Activated naive CD4-positive, alpha-beta T cell treated with anti-CD3 and anti-CD28 coated beads, Interleukin-2, amount 10 ng/mL, durations not matched to agents 7 days and 5 days (primary cell): Measurements from ENCODE around the gene STX11.

Experiments
- CTCF ChIA-PET: fragments of 350-600 bp; sonication (Branson Sonifier 250); formaldehyde crosslinking; loops from one replicate; lab custom pipeline; 2021; ENCODE audit warnings: antibody characterized with exemption; lab: Charles Lee
- DNase-seq: peaks from one replicate; pipeline ENCODE4 v3.0.0-alpha.2; 2020
- H3K27ac Mint-ChIP-seq: one replicate; pipeline ENCODE4 v1.8.0; 2021; ENCODE audit warnings: mild to moderate bottlenecking, moderate library complexity, mixed read lengths
- H3K27me3 Mint-ChIP-seq: one replicate; pipeline ENCODE4 v1.8.0; 2021; ENCODE audit warnings: mild to moderate bottlenecking, mixed read lengths
- H3K36me3 Mint-ChIP-seq: one replicate; pipeline ENCODE4 v1.8.0; 2021; ENCODE audit warnings: mixed read lengths
- H3K4me1 Mint-ChIP-seq: one replicate; pipeline ENCODE4 v1.8.0; 2021; ENCODE audit warnings: mixed read lengths
- H3K4me3 Mint-ChIP-seq: one replicate; pipeline ENCODE4 v1.8.0; 2021; ENCODE audit warnings: mild to moderate bottlenecking, moderate library complexity, mixed read lengths
- H3K9me3 Mint-ChIP-seq: one replicate; pipeline ENCODE4 v1.8.0; 2021; ENCODE audit warnings: mixed read lengths

STX11 gene

DNA sequence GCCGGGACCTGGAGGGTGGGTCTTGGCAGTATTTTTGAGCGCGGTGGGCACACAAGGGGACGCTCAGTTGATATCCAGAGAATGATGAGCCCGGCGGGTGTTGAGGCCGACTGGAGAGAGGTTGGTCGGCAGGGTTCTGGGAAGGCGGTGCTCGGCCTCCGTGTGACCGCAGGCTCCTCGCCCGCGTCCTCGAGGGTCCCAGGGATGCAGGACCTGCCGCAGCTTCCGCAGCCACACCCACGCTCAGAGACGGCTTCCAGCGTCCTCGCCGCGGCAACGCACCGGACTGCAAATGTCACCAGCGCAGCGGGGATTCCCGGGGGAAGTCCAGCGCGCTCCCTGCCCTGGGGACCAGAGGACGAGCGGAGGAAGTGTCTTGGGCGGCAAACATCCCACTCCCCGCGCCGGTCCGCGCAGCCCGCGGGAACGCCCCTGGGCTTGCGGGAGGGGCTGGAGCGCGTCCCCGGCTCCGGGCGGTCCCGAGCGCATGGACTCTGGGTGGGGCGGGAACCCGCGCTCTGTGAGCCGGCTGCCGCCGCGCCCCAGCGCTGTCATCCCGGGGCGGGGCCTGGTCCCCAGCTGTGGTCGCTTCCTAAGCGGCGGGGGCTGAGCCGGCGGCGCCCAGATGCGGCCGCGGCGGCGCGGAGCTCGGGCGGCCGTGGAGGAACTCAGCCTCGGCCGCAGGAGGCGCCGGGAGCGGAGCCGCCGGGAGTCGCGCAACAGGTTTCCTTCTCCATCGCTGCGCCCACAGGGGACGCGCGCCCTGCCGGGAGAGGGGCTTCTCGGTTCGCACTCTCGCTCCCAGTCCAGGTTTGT is at the start of gene STX11:
Gene STX11 (plus strand): TSS at position 624 of the 816 bp plus-strand sequence. CDS start 36,111 bp downstream, outside the sequence.
- CTCF ChIA-PET = interaction anchor here (0.9 to 2.0 kb wide), 3 partner anchors 20 to 71 kb away, joined by 3 to 5 read pairs (median 4); no protein-coding TSS in a partner anchor
- Mint-ChIP-seq H3K9me3 (no peaks in the 10 kb centered on the region), H3K27ac (peak within 1 kb of the TSS; percentile 98), H3K4me1 (peaks cover 40% of the 10 kb centered on the region), H3K4me3 (peak within 1 kb of the TSS; percentile 87), H3K36me3 (peaks cover 19% of the 10 kb centered on the region), H3K27me3 (peaks cover 7% of the 10 kb centered on the region)
- peak; percentile 85 for DNase-seq

DNA sequence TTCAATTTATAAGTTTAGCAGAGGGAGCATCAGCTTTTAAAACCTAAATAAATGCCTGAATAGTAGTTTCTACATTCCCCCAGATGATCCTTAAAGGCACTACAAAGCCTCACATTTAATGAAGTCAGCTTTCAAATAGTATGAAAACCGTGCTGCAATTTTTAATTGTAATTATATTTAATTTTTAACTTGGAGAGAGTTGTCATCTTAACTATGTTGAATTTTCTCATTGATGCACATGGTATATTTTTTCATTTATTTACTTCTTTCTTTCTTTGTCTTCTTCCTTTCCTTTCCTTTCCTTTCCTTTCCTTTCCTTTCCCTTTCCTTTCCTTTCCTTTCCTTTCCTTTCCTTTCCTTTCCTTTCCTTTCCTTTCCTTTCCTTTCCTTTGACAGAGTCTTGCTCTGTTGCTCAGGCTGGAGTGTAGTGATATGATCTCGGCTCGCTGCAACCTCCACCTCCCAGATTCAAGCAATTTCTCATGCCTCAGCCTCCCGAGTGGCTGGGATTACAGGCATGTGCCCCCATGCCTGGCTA is 47.2 kb upstream of the STX11 start:
- Mint-ChIP-seq H3K4me1 (no peaks in the 10 kb centered on the region), H3K36me3 (no peaks in the 10 kb centered on the region), H3K27me3 (peaks cover 4% of the 10 kb centered on the region), H3K9me3 (no peaks in the 10 kb centered on the region), H3K27ac (no peak overlapping the region), H3K4me3 (no peak overlapping the region)
- DNase-seq = no peak
- CTCF ChIA-PET = interaction anchor here (0.7 to 2.0 kb wide), 5 partner anchors 114 to 379 kb away, joined by 3 to 10 read pairs (median 3); no protein-coding TSS in a partner anchor

DNA sequence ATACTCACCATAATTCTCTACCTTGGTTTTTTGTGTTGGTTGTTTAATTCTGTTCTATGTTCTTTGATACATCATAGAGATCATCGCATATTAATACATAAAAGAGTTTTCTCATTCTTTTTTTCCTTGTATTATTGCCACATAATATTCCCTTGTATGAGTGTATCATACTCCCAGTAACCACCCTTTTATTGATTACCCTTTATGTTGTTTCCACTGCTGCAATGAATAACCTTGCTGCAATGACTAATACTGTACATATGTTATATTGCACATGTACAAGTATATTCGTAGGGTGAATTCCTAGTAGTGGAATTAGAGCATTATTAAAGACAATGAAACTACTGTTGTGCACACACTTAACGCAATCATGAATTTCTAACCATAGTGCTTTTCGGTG is 45.8 kb upstream of the STX11 start:
- no peak for DNase-seq
- H3K4me3 Mint-ChIP-seq = no peak overlapping the region
- H3K27ac Mint-ChIP-seq = no peak overlapping the region
- CTCF ChIA-PET = interaction anchor here (0.8 to 2.2 kb wide), 6 partner anchors 47 to 829 kb away, joined by 3 to 39 read pairs (median 4); partner anchors contain the start of gene STX11
- peaks cover 4% of the 10 kb centered on the region for H3K27me3 Mint-ChIP-seq
- no peaks in the 10 kb centered on the region for H3K9me3 Mint-ChIP-seq
- H3K36me3 Mint-ChIP-seq = no peaks in the 10 kb centered on the region
- H3K4me1 Mint-ChIP-seq = no peaks in the 10 kb centered on the region

DNA sequence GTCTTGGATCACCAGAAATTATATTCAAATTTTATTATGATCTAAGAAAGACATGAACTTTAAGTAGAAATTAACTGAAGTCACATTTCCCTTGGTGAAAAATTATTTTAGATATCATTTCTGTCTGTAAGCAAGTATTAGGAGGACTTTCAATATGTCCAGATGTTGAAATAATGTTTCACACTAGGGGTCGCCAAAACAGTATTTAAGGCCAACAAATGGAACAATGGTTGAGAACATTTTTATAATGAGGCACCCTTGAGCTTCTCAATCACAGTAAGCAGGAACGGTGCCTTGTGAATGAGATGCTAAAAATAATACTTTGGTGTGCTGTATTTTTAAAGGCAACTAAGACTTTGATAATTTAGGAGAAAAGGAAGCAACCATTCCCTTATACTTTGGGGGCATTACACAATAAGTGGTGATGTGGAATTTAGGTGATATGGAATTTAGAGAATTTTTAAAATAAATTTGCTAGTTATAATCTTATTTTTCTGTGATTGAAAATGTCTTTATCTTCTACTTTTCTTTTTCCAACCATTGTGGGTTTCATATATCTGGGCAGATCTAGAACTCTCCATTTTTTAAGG is 45.3 kb upstream of the STX11 start:
- no peaks in the 10 kb centered on the region for H3K36me3 Mint-ChIP-seq
- no peaks in the 10 kb centered on the region for H3K4me1 Mint-ChIP-seq
- no peak overlapping the region for H3K4me3 Mint-ChIP-seq
- peak; percentile 27 for DNase-seq
- H3K27ac Mint-ChIP-seq = no peak overlapping the region
- H3K9me3 Mint-ChIP-seq = no peaks in the 10 kb centered on the region
- CTCF ChIA-PET = interaction anchor here (0.6 to 2.2 kb wide), 8 partner anchors 39 to 829 kb away, joined by 3 to 39 read pairs (median 4); partner anchors contain the start of gene STX11
- H3K27me3 Mint-ChIP-seq = peaks cover 4% of the 10 kb centered on the region

DNA sequence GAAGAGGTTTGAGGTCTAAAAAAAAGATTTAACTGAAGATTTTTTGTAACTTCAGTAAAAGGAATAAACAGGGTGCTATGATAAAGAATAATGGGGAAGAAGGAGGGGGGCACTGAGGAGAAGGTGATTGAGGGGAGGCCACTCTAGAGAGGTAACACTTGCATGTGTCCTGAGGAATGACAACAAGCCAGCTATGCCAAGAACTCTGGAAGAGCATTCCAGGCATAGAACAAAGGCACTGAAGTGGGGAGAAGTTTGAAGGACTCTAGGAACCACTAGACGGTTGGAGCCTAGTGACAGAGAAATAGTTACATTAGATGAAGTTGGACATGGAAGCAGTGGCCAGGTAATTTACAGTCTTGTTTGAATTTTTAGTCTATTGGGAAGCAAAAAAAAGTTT is 44.1 kb upstream of the STX11 start:
- Mint-ChIP-seq H3K27me3 (peaks cover 4% of the 10 kb centered on the region), H3K27ac (no peak overlapping the region), H3K4me1 (no peaks in the 10 kb centered on the region), H3K36me3 (no peaks in the 10 kb centered on the region), H3K4me3 (no peak overlapping the region), H3K9me3 (no peaks in the 10 kb centered on the region)
- CTCF ChIA-PET = interaction anchor here (1.5 to 2.2 kb wide), 2 partner anchors 112 to 376 kb away, joined by 3 to 39 read pairs; no protein-coding TSS in a partner anchor
- no peak for DNase-seq

DNA sequence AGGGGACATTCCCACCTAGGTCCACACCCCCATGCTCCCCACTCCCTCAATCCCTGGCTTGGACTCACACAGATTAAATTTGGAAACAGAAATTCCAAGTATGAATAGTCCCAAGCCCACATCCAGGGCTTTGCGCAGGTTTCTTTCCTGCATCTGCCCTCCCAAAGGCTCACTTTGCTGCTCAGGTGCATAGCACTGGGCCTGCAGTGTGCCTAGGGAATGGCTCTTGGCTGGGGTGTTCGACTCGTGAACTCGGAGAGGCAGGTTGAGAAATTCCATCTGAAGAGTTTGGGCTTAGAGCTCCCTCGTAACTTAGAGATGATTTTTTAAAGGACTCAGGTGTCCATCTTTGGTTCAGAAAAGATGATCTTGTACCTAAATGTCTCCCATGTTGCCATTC is 40.1 kb upstream of the STX11 start:
- Mint-ChIP-seq H3K36me3 (no peaks in the 10 kb centered on the region), H3K27ac (no peak overlapping the region), H3K27me3 (no peaks in the 10 kb centered on the region), H3K4me3 (no peak overlapping the region), H3K4me1 (no peaks in the 10 kb centered on the region), H3K9me3 (no peaks in the 10 kb centered on the region)
- no peak for DNase-seq
- CTCF ChIA-PET = interaction anchor here (1.9 kb wide), 1 partner anchor 109 kb away, joined by 5 read pairs; no protein-coding TSS in a partner anchor

DNA sequence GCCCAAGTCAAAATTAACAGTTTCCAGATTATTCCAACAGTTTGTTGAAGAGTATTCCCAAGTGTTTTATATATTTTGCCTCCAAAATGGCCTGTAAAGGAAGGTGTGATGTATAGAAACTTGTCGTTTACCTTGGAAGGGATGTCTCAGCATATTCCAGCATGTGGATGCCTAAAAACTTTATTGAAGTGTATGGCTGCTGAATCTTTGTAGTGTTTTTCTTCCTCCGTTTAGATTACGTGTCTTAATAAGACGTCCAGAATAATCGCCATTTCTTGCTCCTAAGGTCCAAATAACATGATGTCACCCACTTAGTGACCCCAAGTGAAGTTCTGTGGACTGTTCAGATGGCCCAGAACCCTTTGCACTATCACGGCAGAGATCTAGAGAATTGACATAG is 37.0 kb upstream of the STX11 start:
- Mint-ChIP-seq H3K9me3 (no peaks in the 10 kb centered on the region), H3K36me3 (no peaks in the 10 kb centered on the region), H3K27me3 (peaks cover 5% of the 10 kb centered on the region), H3K27ac (no peak overlapping the region), H3K4me1 (no peaks in the 10 kb centered on the region), H3K4me3 (no peak overlapping the region)
- DNase-seq = no peak
- CTCF ChIA-PET = interaction anchor here (0.6 kb wide), 1 partner anchor 1501 kb away, joined by 4 read pairs; no protein-coding TSS in a partner anchor

DNA sequence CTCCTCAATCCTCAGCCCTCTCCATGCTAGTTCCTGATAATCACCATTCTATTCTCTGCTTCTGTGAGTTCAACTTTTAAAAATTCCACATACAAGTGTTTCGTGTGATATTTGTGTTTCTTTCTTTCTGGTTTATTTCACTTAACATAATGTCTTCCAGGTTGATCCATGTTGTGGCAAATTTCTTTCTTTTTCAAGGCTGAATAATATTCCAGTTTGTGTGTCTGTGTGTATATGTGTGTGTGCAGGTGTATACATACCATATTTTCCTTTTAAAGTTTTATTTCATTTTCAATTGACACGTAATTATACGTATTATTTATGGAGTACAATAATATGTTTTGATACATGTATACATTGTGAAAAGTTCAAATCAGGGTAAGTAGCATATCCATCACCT is 35.1 kb upstream of the STX11 start:
- Mint-ChIP-seq H3K4me3 (no peak overlapping the region), H3K9me3 (no peaks in the 10 kb centered on the region), H3K36me3 (no peaks in the 10 kb centered on the region), H3K27me3 (peaks cover 5% of the 10 kb centered on the region), H3K27ac (no peak overlapping the region), H3K4me1 (no peaks in the 10 kb centered on the region)
- no peak for DNase-seq
- CTCF ChIA-PET = no interaction called here

DNA sequence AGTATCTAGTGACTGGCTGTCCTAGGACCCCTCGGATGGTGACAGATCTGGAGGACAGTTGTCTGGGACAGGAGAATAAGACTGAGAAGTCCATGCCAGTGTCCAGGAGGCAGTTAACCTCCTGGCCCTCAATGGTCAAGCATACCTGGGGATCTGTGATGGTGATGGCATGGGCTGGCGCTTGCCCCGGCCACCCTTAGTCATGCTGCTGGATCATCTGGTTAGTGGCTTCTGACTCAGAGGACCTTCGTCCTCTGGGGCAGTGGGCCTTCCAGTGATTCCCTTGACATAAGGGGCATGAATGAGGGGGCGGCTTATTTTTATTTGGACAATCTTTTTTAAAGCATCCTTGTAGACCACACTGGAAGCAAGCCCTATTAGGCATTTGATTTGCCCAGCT is 30.9 kb upstream of the STX11 start:
- DNase-seq = no peak
- Mint-ChIP-seq H3K4me3 (no peak overlapping the region), H3K9me3 (no peaks in the 10 kb centered on the region), H3K36me3 (no peaks in the 10 kb centered on the region), H3K27ac (no peak overlapping the region), H3K27me3 (peaks cover 14% of the 10 kb centered on the region), H3K4me1 (no peaks in the 10 kb centered on the region)
- CTCF ChIA-PET = no interaction called here

DNA sequence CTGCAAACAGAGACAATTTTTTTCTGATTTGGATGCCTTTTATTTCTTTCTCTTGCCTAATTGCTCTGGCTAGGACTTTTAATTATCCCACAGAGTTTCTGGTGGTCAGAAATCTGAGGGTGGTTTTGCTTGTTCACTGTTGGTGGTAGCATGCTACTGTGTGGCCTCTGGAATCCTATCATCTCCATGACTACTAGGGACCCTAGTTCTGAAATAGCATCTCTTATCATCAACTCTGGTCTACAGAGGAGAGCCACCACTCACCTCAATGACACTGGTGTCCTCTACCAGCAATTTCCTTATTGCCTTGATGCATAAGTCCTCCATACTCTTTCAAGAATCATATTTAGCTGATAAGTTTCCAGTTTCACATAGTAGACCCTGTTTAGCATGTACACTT is 27.5 kb upstream of the STX11 start:
- H3K4me3 Mint-ChIP-seq = no peak overlapping the region
- no peaks in the 10 kb centered on the region for H3K9me3 Mint-ChIP-seq
- H3K27ac Mint-ChIP-seq = no peak overlapping the region
- no peak for DNase-seq
- peaks cover 9% of the 10 kb centered on the region for H3K27me3 Mint-ChIP-seq
- H3K36me3 Mint-ChIP-seq = no peaks in the 10 kb centered on the region
- CTCF ChIA-PET = interaction anchor here (1.2 kb wide), 1 partner anchor 10 kb away, joined by 4 read pairs; no protein-coding TSS in a partner anchor
- no peaks in the 10 kb centered on the region for H3K4me1 Mint-ChIP-seq

DNA sequence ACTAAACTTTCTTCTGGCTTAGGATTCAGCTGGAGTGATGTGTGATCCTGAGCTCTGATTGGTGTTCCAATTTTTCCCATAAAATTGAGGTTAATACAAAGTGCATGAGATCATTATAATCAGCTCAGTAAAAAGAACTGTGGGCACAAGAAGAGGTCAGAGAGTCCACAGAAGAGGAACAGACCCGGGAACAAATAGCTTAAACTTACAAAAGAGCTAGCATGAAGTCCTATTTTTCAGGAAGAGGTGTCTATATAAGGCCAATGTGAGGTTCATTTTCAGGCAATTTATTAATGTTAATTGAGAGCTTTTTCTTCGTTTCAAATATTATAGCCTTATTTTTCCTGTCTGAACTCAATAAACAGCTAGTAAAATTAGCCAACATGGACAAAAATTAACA is 26.9 kb upstream of the STX11 start:
- CTCF ChIA-PET = interaction anchor here (0.8 to 1.2 kb wide), 2 partner anchors 10 to 103 kb away, joined by 3 to 4 read pairs; no protein-coding TSS in a partner anchor
- no peaks in the 10 kb centered on the region for H3K4me1 Mint-ChIP-seq
- no peak for DNase-seq
- H3K36me3 Mint-ChIP-seq = no peaks in the 10 kb centered on the region
- H3K9me3 Mint-ChIP-seq = no peaks in the 10 kb centered on the region
- H3K4me3 Mint-ChIP-seq = no peak overlapping the region
- peaks cover 9% of the 10 kb centered on the region for H3K27me3 Mint-ChIP-seq
- H3K27ac Mint-ChIP-seq = no peak overlapping the region

DNA sequence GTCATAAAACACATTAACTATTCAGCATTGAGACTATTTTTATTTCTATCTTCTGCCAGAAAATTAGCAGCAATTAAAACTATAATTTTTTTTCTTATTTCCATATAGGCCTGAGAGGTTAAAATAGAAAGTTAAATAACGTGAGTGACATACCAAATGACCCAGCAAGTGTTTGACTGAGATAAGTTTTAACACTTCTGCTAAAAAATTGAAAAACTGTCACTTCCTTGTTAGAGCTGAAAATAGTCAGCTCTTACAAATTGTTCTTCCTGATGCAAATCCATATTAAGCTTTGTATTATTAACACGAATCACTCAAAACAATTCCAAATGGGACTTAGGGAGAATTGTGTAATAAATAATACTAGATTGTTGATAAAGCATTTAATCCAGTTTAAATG is 26.5 kb upstream of the STX11 start:
- no peak for DNase-seq
- Mint-ChIP-seq H3K4me3 (no peak overlapping the region), H3K27ac (no peak overlapping the region), H3K4me1 (no peaks in the 10 kb centered on the region), H3K27me3 (peaks cover 9% of the 10 kb centered on the region), H3K36me3 (no peaks in the 10 kb centered on the region), H3K9me3 (no peaks in the 10 kb centered on the region)
- CTCF ChIA-PET = interaction anchor here (0.5 to 1.2 kb wide), 3 partner anchors 9 to 367 kb away, joined by 3 to 4 read pairs (median 3); no protein-coding TSS in a partner anchor

DNA sequence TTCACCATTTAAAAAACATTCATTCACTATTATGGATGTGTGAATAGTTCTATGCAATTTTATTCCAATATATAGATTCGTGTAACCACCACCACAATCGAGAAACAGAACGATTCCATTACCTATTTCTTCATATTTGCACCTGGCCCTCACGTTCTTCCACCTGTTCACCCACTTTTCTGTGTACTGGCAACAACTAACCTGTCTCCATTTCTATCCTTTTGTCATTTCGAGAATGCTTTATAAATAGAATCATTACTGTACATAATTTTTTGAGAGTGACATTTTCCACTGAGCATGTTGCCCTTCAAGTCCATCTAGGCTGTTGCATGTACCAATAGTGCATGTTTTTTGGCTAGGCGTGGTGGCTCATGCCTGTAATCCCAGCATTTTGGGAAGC is 23.2 kb upstream of the STX11 start:
- Mint-ChIP-seq H3K27me3 (peaks cover 4% of the 10 kb centered on the region), H3K9me3 (no peaks in the 10 kb centered on the region), H3K4me3 (no peak overlapping the region), H3K36me3 (no peaks in the 10 kb centered on the region), H3K4me1 (peaks cover 9% of the 10 kb centered on the region), H3K27ac (no peak overlapping the region)
- CTCF ChIA-PET = no interaction called here
- no peak for DNase-seq

DNA sequence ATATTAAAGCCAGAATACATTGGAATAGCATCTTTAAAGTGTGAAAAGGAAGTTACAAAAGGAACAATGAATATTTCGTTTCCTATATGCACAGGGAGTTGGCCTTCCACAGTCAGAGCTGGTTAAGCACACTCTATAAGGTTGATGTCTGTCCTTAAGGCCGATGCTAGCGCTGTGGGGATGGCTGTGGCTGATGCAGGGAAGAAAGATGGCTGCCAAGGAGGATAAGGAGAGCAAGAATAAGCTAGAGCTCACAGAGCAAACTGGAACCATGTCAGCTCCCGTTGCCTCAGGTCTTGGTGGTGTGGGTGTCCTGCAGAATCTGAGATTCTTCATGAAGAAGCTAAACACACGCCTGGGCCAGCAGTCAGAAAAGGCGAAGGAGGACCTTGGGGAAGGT is 20.8 kb upstream of the STX11 start:
- Mint-ChIP-seq H3K36me3 (no peaks in the 10 kb centered on the region), H3K27ac (no peak overlapping the region), H3K4me1 (peaks cover 9% of the 10 kb centered on the region), H3K27me3 (peaks cover 4% of the 10 kb centered on the region), H3K4me3 (no peak overlapping the region), H3K9me3 (no peaks in the 10 kb centered on the region)
- DNase-seq = no peak
- CTCF ChIA-PET = interaction anchor here (0.9 to 1.2 kb wide), 2 partner anchors 21 to 89 kb away, joined by 3 read pairs; partner anchors contain the start of gene STX11
